ENCODE results near the gene PFKFB2.
"Not testable (repeated sequence)": the region's sequence is repeated elsewhere in the genome, so short reads cannot be mapped to it uniquely, and the experiment has no call there.

Gene PFKFB2

DNA sequence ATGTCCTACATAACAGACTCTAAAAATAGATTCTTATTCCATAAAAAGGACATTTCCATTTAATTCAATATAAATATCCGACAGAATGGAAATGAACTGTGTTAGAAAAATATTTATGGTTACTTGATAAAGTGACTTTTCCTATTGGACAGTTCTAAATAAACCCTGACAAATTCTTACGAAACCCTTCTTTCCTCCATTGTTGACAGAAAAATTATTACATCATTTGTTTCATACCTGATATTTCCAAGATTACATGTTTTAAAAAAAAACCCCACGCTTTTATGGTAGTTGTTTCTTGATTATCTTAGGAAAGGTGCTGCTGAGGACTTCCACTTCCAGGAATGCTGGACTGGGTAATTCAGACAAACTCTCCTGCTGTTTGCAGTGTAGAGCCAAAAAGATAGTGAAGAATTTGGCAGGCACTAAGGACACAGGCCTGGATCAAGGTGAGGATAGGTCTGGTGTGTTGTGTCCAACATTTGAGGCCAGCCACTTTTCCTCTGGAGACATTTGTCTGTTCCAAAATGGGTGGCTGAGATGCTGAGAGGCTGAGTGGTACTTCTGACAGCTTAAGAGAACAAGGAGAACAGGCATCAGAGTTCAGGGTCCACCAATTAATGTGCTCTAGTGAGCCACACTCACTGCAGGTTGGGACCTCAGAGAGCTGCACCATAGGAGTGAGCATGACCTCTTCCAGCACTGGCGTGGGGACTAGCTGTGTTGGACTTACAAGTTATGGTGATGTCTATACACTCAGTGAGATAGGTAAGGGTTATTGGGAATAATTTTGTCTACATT lies 13.5 kb upstream of the PFKFB2 start:
- no peak for DNase-seq (ENCODE audit: low read depth)

DNA sequence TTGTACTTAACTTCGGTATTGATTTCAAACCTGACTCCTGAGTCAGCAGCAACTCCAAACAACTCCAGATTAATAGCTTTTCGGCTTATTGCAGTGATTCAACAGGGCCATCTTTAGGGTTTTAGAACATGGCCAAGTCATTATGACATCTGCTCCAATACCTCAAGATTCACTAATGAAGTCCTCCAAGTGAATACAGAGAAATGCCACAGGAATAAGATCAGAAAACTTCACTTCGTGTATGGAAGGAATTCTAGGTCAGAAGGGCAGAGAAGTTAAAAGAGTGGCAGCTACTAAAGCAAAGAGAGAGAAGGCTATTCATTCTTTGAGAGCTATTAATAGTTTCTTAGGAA lies 12.9 kb upstream of the PFKFB2 start:
- no peak for DNase-seq (ENCODE audit: low read depth)

DNA sequence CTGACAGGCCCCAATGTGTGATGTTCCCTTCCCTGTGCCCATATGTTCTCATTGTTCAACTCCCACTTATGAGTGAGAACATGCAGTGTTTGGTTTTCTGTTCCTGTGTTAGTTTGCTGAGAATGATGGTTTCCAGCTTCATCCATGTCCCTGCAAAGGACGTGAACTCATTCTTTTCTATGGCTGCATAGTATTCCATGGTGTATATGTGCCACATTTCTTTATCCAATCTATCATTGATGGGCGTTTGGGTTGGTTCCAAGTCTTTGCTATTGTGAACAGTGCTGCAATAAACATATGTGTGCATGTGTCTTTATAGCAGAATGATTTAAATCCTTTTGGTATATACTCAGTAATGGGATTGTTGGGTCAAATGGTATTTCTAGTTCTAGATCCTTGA lies 11.7 kb upstream of the PFKFB2 start:
- not testable (repeated sequence) for DNase-seq (ENCODE audit: low read depth)

DNA sequence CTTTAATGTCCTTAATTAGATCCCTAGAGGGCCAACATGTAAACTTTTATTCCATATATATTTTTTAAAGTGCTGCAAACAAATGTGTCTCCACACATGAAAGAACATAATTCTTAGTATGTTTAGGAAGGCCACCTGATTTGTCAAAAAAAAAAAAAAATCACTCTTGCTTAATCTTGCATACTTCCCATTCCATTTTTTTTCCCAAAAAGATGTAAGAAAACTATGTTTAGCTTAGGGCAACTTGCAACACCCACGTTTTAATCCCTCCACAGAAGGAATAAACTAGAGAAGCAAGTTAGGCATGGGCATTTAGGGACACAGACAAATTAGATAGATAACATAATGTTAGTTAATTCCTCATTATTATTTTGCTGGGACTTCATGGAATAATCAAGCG lies 7.6 kb upstream of the PFKFB2 start:
- no peak for DNase-seq (ENCODE audit: low read depth)

DNA sequence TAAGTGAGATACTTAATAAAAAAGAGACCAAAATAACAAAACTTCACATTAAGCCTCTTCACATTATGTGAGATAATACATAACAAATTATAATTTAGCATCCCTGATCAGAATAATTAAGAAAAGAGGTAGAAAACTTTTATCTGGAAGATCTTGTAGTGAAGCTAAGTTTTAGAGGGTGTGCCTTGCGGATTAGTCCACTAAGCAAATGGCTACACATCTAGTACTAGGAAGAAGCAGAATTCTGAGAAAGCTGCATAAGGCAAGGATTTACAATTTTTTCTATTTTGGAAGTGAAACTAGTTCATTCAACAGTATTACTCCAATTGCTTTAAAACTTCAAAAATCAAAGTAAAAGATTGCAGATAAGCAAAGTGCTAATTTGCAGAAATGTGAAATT lies 5.6 kb upstream of the PFKFB2 start:
- no peak for DNase-seq (ENCODE audit: low read depth)

DNA sequence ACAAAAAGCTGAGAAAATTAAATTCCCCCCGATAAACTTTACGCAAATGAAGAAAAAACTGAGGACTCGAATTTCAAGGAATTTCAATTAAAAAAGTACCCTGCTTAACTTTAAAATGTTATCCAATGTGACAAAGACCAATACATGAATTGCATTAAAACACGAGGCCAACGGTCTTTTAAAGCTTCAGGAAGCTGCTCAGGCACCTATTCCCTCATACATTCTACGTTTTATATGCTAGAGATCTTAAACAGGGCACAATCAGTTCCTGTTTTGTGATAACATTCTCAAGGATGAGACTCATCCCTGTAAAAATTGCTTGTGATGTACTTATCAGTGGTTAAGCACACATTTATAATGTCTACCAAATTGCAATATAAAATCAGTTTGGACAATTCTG lies 5.0 kb upstream of the PFKFB2 start:
- no peak for DNase-seq (ENCODE audit: low read depth)

DNA sequence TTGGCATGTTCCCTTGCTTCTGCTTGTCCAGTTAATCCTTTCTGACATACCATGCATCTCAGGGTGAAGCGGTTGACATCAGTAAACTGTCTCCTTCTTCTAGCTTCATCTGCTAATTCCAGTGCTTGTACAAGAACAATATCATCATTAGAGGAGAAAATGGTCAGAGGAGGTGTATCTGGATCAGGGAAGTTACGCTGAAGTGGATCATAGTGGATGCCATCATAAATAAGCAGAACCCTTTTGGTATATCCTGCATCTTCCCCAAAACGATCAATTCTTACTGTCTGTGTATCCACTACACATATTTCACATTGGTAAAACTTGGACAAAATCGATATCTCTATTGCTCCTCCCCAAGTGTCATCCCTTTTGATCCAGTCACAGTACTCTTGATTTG lies 4.0 kb upstream of the PFKFB2 start:
- DNase-seq (ENCODE audit: low read depth): no peak

DNA sequence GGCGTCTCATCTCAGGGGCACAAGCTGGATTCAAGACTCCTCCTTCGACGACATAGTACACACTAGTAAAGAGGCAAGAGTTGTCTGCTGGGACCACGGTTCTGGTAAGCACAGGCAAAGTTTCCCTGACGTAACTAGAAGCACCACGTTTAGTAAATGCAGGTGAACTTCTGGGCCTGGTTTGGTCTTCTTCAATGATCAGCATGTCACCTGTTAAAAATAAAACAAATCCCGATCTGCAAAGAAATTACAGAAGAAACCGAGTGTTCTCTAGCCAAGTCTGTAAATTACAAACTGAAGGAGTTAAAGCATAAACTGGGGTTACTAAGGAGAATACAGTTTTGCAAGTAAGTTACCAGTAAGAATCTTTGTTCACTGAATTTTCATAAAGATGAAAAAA lies 3.6 kb upstream of the PFKFB2 start:
- no peak for DNase-seq (ENCODE audit: low read depth)

DNA sequence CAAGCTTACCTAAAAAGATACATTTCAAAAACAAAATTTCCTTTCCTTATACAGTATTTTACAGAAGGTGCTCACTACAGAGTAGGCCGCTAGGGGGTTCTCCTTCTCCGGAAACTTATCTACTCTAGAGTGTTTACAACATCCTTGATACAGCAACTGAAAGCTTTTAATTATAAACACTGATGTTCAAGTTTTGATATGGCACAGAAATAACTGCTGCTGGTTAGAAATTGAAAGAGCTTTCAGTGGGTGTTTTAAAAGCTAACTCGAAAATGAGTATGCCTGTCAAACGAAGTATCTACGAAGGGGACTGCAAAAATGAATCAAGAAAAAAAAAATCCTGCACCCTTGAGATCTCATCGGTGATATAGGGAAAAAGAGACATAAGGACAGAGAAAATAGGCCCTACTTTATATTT lies 3.1 kb upstream of the PFKFB2 start:
- DNase-seq (ENCODE audit: low read depth): no peak

DNA sequence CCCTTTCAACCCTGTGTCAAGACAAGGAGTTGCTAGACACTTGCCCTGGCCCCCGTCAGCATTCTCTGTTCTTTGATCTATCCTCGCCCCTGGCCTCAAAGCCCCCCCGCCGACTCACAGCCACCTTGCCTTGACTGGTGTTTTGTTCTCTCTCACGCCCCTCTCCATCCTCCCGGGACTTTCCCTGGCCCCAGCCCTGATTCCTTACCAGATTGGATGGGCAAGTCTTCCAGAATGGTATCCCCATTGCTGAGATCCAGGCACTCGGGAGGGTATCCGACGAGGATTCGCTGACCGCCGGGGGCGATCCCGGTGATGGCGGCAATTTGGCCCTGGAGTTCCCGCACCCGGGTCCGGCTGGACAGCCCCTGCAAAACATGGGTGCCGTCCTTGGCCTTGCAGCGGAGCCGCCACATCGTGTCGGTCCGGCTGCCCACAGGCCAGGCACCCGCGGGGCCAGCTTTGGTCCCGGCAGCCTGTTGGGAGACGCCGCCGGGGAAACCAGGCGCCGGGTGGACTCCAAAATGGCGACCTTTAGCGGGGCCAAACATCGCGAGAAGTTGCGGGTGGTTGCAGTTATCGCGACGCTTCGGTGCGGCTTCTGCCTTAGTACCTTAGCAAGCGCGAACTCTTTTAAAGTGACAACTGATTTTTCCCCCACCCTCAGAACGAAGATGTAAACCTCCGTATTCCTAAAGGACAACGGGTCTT lies 2.4 kb upstream of the PFKFB2 start:
- peak; percentile 84 for DNase-seq (ENCODE audit: low read depth)

DNA sequence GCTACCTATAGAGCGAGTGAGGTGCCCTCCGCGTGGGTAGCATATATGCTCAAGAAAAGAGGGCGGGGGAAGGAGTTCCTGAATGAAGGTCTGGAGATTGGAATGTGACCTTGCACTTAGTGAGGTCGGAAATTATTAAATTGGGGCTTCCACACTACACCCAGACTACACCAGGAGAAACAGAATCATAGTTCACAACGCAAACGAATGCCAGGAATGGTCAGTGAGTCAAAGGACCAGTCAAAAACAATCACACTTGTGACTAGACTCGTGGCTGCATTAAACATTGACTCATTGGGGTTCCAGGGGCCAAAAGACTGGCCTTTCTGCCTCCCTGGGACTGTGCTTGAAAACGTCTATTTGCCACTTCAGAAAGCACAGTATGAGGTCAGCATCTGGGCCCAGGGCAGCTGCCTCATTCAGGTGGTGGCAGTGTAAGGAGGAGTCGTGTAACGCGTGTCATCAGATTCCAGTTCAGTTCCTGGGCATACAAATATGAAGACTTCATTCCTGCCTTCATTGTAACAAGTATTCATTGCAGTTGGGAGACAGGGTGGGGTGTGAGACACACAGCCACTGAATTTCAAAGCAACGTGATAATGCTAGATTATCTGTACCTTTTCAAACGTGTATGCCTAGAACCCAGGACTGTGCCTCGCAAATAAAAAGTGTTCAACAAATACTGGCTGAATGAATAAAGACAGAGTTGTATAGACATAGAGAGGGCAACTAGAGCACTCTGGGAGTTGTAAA lies 1.7 kb upstream of the PFKFB2 start, which contains the start of gene YOD1:
Gene YOD1, minus strand, starts transcription at position 18 of the 753 bp plus-strand sequence. CDS start 178 bp downstream, outside the sequence.
- no peak for DNase-seq (ENCODE audit: low read depth)

DNA sequence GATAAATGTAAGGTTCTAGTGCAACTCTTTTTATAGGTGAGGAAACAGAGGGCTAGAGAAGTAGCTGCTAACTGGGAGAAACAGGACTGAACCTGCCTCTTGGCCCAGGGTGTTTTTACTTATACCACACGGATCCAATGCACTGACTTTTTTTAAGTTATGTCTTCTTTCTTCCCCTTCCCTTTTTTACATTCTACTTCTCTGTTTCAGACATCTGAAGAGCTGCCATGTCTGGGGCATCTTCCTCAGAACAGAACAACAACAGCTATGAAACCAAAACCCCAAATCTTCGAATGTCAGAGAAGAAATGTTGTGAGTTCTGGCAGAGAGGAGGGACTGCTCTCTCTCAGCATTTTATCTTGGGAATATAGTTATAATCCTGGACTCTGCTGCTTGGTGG lies 1.4 kb downstream of the PFKFB2 start:
- no peak for DNase-seq (ENCODE audit: low read depth)

DNA sequence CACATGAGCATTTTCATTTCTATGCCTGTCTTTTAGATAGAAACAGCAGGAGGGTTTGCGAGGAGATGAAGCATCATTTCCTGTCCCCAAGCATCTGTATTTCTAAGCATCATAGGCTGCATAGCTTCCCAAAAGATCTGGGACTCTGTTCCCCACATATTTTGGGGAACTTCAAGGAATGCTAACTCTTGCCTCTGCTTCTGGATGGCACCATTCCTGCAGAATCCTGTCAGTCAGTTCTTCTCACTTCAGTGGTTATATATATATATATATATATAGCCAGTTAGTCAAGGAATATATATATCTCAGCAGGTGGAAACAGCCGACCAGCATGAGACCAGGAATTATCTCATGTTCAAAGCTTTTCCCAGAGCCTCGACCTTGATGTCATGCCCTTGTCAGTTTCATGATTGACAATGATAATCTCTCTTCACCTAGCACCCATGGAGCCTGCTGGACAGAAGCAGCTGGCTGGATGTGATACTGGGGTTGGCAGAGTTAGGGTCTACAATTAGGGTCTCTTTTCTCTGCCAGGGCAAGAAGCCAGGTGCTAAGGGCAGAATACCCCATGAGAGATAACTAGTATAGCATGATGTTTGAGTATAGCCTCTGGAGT lies 2.4 kb downstream of the PFKFB2 start:
- DNase-seq (ENCODE audit: low read depth): no peak

DNA sequence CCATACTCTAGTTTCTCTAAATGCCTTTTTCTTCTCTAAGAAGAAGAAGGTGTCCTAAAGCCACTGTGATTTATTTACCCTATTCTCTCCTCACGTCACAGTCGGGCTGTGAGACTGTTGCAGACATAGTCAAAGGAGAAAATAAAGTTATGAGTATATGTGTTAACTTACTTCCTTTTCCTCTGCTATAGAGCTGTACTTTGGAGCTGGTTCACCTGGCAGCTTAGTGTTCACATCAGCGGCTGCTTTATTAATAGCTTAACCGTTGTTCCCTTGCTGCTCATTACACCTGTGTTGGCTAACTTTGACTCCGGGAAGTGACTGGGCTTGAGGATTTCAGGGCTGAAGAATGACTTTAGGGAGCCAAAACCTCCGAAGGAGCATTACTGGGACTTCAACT lies 3.6 kb downstream of the PFKFB2 start:
- DNase-seq (ENCODE audit: low read depth): no peak

DNA sequence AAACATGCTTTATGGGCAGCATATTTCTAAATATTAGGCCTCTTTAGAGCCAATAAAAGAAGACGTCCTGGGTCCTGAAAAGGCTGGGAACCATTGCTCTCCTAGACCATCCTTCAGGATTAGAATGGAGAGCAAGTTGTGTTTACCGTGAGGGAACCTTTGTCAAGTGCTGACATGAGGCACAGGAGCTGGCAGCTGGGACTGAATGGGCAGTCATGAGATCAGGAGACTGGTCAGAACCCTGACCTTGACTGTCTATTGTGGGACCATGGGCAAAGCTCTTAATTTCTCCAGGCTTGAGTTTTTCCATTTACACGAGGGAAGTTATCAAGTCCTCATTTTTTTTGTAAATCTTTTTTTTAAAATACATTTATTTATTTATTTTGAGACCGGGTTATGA lies 5.2 kb downstream of the PFKFB2 start:
- DNase-seq (ENCODE audit: low read depth): no peak

DNA sequence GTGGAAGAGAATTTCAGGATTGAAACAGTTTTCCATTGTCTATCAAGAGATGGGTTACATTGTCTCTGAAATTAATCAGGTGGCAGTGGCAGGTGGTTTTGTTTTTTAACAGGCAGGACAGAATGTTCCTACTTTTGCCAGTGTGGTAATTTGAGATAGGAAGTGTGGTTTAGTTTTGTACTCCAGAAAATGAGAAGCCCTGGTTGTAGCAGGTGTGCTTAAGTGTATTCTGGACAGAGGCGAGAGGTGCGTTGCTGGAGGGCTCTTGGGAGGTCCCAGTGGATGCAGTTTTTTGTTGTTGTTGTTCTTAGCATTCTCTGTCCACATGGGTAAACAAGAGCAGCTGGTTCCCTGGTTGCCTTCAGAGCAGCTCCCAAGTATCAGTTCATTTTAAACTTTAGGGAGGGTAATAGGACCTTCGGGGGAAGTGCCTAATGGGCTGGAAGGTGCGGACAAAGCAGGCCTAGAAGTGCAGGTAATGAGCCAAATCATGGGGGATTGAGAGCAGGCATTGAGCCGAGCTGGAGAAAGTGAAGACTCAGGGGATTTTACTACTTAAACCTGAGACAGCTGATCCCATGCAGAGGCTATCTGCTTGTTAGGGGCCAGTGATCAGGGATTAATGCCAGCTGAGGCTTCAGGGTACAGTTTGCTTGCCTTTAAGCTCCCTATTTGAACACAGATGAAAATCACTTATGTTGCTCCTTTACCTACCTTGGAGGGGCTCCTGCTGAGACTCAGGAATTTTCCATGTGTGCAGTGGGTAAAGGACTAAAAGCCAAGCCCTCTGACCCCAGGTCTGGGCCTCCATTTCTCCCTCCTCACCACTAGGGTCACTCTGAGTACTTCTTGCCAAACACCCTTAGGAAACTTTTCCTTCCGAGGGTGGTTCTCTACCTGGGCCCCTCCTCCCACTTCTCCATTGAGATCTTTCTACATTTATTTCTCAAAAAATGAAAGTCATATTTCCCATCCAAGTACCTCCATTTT lies 6.1 kb downstream of the PFKFB2 start:
- DNase-seq (ENCODE audit: low read depth): no peak

DNA sequence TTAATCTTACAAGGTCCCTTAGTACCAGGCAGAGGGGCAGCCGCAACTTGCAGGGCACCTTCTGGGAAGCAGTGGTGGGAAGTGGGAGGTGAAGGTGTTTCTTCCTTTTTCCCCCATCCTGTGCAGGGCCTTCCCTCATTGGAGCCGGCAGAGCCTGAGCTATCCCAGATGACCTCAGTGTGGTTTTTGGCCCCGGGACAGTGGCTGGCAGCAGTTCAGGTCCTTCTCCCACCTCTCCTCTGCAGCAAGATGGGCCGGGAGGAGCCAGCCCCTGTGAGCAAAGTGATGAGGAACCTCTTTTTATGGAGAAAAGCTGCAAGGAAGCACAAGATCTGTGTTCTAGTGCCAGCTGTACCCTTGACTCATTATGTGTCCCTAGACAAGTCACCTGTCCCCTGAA lies 6.8 kb downstream of the PFKFB2 start:
- DNase-seq (ENCODE audit: low read depth): no peak

DNA sequence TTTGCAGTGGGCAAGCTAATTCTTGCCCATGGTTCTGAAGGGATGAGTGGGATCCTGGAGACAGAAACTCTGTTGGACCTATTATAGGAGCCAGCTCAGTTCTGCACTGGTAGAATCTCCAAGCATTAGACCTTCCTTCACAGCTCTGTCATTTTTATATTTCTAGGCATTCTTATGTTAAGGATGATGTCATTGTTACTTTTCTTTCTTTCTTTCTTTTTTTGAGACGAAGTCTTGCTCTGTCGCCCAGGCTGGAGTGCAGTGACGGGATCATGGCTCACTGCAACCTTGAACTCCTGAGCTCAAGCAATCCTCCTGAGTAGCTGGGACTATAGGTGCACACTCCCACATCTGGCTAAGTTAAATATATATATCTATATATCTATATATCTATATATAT lies 7.5 kb downstream of the PFKFB2 start:
- no peak for DNase-seq (ENCODE audit: low read depth)

DNA sequence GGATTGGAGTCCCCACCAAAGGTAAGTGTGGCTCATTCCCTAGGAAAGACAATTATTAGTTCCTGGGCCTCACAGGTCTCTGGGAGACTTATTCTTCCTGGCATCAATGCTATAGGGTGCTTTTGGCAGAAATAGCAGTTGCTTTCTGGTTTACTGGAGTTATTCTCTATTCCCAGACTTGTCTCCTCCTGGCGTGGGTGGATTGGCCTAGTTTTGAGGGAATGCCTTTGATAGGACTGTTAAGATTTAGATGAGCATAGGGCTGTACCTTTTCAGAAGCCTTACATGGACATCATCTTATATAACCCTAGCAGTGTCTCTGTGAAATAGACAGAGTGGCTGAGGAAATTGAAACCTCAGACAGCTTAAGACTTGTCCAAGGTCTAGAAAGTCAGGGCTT lies 9.0 kb downstream of the PFKFB2 start:
- DNase-seq (ENCODE audit: low read depth): no peak

DNA sequence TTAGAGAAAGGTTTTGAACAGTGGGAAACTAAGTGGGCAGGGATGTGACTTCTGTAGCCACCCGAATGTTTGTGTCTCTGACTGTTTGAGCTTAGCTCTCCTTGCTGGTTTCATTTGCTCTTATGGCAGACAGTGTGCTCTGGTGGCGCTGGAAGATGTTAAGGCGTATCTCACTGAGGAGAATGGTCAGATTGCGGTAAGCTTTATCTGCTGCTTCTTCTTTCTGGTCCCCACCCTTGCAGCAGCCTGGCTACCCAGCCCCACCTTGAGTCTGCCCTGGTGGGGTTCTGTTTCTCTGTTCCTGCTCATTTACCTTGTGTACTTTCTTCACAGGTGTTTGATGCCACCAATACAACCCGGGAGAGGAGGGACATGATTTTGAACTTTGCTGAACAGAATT lies 9.9 kb downstream of the PFKFB2 start:
- no peak for DNase-seq (ENCODE audit: low read depth)

DNA sequence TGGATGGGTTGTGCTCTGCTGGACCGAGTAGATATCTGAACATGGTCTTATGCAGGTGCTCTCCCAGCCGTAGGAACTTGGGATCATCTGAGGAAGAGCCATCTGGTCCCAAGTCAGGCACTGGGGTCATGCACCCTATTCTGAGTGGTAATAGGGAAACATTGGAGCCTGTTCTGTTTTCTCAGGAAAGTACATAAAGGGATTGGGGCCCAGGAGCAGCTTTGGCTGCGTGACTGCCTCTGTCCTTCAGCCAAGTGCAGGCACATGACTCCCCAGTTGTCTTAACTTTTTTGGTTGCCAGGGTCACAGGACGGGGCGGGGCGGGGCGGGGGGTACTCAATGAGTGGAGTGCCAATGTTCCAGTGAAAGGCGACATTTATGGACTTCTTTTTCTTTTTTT lies 11.5 kb downstream of the PFKFB2 start:
- DNase-seq (ENCODE audit: low read depth): no peak
